H7 (cell line): ENCODE results near the gene GPR65. TPM values are rescaled to one million over a fixed set of nuclear protein-coding genes. Genes with fewer than 3 reads are reported as not detected.
"Not testable (repeated sequence)": the region's sequence is repeated elsewhere in the genome, so short reads cannot be mapped to it uniquely, and the experiment has no call there.

Experiments used
- DNase-seq: peaks from one replicate; pipeline ENCODE4 v3.0.0; 2012
- H3K27me3 ChIP-seq: 2 replicates; pipeline ENCODE4 v1.6.0; 2011; ENCODE audit warnings: mild to moderate bottlenecking, low read length; ENCODE audit not compliant: control insufficient read depth, insufficient read depth
- H3K36me3 ChIP-seq: replicated peaks from 2 replicates; pipeline ENCODE4 v1.5.1; 2011; ENCODE audit warnings: low read length; ENCODE audit not compliant: control insufficient read depth, insufficient read depth
- H3K4me3 ChIP-seq: 2 replicates; pipeline ENCODE4 v1.5.1; 2011; ENCODE audit warnings: low read depth, mild to moderate bottlenecking, control low read depth, low read length, moderate library complexity; ENCODE audit not compliant: insufficient read depth
- total RNA-seq: library from RNA; depleted of rRNA; stranded (reverse); fragments of >200 nt; shearing (Covaris generic); gene quantifications from 2 replicates; pipeline ENCODE4 v1.2.3, GENCODE V29; 2014

Gene GPR65
- total RNA-seq, 1 experiment from 2014 or later = not detected

DNA sequence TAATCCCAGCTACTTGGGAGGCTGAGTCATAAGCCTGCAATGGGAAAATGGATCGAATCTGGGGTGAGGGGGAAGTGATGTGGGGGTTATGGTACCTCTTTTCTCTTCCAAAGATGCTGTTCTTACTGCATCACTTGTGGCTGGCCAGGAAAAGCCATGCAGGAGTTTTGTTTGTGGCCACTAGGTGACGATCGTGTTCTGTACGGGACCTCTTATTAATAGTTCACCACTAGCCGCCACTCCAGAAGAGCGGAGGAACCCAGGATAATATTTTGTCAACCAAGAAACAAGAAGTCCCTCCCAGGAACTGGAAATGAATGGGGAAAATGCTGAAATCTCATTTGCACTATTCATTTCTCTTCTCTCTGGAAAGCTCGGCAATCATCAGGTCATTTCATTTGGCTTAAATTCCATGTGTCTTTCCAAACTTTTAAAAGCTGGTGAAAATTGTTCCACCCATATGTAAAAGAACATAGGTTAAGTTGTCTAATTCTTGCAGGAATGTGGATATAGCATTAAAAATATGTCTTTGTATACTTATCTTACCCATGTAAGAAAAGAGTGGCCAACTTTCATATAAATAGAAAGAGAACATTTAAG lies 8.9 kb downstream of the GPR65 start:
- H3K27me3 ChIP-seq = no peaks in the 10 kb centered on the region
- no peaks in the 10 kb centered on the region for H3K36me3 ChIP-seq
- DNase-seq = peak; percentile 30
- H3K4me3 ChIP-seq = no peak overlapping the region

DNA sequence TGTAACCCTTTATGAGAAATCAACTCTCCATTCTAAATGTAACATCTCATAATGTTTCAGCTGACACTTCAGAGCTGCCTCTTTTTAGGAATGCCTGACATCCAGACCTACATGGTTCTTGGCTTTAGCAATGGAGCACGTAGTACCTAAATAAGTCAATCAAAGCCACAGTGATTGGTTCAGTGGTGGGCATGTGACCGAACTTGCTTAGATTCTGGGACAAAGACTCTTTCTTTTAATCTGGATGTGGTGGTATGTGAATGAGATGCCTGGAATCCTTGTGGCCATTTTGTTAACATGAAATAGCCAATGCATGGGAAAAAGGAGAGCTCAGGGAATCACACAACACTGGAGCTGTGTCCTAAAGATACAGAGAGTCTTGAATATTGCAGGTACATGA lies 11.8 kb downstream of the GPR65 start:
- H3K27me3 ChIP-seq = no peaks in the 10 kb centered on the region
- no peak overlapping the region for H3K4me3 ChIP-seq
- DNase-seq = no peak
- no peaks in the 10 kb centered on the region for H3K36me3 ChIP-seq

DNA sequence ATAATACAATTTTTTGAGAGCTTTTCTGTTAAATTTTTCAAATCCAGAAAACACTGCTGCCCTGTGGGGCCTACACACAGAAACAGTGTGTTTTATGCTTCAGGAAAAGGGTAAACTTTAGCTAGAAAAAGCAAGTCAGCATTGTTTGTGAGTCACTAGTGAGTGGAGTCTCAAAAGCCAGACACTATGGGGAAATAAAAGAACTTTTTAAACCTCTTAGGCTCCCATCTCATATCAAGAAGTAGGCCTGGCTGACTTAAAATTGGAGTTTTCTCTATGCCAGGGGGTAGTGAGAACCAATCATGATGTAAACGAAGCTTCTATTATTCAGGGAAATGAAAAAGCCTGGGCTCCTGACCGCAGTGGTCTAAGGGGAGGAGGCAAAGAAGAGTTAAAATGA lies 12.6 kb downstream of the GPR65 start:
- no peaks in the 10 kb centered on the region for H3K36me3 ChIP-seq
- no peak for DNase-seq
- no peak overlapping the region for H3K4me3 ChIP-seq
- no peaks in the 10 kb centered on the region for H3K27me3 ChIP-seq

DNA sequence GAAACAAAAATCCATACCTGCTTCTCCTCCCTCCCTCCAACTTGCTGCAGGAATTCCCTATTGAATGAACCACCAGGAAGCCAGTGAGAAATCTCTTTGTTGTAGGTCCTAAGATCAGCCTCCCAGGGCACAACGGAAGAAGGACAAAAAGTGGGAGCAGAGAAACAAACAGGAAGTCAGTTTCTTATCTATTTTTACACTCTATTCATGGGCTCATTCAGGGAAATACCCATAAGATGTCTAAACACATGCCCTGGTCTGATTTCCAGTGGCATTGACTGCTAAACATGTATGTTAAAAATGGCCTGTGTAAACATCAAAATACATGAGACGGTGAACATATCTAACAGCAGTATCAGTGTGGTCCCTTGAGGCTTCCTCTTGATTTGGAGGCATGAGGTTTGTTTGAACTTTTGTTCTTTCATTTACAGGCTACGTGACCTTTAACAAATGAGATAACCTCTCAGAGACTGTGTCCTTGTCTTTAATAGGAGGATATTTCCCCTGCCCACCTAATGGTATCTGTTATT lies 18.8 kb downstream of the GPR65 start:
- DNase-seq = no peak
- no peak overlapping the region for H3K4me3 ChIP-seq
- H3K36me3 ChIP-seq = no peaks in the 10 kb centered on the region
- H3K27me3 ChIP-seq = no peaks in the 10 kb centered on the region

DNA sequence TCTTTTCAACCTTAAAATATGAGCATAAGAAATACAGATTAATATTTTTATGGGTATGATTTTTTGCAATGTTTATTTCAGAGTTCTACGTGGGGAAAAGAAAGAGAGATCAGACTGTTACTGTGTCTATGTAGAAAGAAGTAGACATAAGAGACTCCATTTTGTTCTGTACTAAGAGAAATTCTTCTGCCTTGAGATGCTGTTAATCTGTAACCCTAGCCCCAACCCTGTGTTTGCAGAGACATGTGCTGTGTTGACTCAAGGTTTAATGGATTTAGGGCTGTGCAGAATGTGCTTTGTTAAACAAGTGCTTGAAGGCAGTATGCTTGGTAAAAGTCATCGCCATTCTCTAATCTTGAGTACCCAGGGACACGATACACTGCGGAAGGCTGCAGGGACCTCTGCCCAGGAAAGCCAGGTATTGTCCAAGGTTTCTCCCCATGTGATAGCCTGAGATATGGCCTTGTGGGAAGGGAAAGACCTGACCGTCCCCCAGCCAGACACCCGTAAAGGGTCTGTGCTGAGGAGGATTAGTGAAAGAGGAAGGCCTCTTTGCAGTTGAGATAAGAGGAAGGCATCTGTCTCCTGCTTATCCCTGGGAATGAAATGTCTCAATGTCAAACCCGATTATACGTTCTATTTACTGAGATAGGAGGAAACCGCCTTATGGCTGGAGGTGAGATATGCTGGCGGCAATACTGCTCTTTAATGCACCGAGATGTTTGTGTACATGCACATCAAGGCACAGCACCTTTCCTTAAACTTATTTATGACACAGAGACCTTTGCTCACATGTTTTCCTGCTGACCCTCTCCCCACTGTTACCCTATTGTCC lies 19.5 kb downstream of the GPR65 start:
- H3K4me3 ChIP-seq, DNase-seq: not testable (repeated sequence)

DNA sequence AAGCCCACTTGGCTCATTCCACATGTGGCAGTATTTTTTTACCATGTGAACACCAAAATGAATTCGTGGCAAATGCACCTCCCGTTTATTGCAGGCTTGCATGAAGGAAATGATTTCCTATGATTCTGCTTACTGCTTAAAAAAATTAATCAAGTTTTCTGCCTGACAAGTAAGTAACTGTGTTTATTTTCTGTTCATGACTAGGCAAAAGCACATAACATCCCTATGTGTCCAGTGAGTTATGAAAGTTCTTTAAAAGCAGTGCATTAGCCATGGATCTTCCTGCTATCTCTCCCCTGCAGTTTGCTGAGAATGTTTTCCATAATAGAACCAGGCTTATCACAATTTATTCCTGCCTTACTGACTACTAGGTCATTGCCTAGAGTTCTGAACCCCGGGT lies 20.4 kb downstream of the GPR65 start:
- no peak for DNase-seq
- Histone ChIP-seq H3K36me3 (no peaks in the 10 kb centered on the region), H3K4me3 (no peak overlapping the region), H3K27me3 (no peaks in the 10 kb centered on the region)

More for the DNA sequence above, 19.5 kb downstream of the GPR65 start:
- H3K36me3 ChIP-seq, H3K27me3 ChIP-seq: not testable (repeated sequence)

DNA sequence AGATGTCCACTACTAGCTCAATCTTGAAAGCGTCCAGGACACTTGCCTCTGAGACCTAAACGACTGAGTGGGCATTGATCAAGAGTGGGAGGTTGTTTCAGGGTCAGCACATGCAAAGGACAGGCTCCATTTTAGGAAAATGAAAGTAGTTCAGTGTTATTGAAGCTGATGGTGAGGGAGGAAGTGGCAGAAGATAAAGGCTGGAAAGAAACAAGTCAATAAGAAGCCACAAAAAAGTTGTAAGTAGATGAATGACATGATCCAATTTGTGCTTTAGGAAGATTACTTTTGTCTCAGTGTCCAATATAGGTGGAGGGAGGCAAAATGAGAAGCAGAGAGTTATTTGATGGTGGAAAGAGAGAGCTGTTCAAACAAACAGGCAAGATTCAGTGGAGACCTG lies 22.0 kb downstream of the GPR65 start:
- no peaks in the 10 kb centered on the region; the same call in 1 of the 2 replicates for H3K27me3 ChIP-seq
- no peaks in the 10 kb centered on the region for H3K36me3 ChIP-seq
- no peak overlapping the region for H3K4me3 ChIP-seq
- no peak for DNase-seq

DNA sequence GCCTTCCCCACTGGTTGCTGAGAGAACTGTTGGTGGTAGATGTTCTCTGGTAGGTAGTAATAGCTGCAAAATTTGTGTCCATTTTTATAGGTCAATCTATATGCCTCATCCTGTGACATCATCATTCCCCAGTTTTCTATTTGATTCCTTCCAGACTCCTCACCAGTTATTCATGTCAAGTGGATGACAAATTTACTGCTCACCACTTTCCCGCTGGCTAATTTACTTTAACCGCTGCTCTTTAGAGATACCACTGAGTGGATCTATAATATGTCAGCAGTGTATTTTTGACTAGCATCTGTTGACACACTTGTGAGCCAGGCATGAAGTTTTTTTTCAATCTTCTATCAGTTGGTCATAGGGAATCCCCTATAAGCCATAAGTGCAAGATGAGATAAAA lies 24.6 kb downstream of the GPR65 start:
- H3K36me3 ChIP-seq = no peaks in the 10 kb centered on the region
- DNase-seq = no peak
- no peaks in the 10 kb centered on the region; the same call in 1 of the 2 replicates for H3K27me3 ChIP-seq
- no peak overlapping the region for H3K4me3 ChIP-seq

DNA sequence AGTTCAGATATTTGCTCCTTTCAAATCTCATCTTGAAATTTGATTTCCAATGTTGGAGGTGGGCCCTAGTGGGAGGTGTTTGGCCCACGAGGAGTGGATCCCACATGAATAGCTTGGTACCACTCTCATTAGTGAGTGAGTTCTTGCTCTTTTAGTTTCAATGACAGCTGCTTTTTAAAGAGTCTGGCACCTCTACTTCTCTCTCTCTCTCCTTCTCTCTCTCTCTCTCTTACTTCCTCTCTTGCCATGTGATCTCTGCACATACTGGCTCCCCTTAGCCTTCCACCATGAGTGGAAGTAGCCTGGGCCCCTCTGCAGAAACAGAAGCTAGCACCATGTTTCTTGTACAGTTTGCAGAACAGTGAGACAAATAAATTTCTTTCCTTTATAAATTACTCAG lies 25.1 kb downstream of the GPR65 start:
- H3K27me3 ChIP-seq = no peaks in the 10 kb centered on the region; the same call in 1 of the 2 replicates
- H3K36me3 ChIP-seq = no peaks in the 10 kb centered on the region
- DNase-seq = no peak
- no peak overlapping the region for H3K4me3 ChIP-seq

DNA sequence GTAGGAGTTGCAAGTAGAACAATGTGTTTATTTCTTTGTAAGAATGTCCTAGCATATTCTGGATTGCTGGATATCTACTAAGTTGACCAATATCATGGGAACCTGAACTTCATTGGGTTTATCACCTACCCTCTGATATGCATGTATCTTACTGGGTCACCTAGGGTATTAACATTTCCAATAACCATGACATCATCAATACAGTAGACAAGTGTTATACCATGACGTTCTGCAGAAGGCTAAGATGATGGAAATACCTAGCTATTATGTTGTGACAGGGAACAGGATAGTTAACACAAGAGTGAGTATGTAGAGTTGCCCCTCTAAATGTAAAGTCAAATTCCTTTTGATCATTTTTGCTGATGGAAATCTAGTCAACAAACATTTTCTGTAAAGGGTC lies 26.0 kb downstream of the GPR65 start:
- DNase-seq = no peak
- Histone ChIP-seq H3K4me3 (no peak overlapping the region), H3K36me3 (no peaks in the 10 kb centered on the region), H3K27me3 (no peaks in the 10 kb centered on the region; the same call in 1 of the 2 replicates)

DNA sequence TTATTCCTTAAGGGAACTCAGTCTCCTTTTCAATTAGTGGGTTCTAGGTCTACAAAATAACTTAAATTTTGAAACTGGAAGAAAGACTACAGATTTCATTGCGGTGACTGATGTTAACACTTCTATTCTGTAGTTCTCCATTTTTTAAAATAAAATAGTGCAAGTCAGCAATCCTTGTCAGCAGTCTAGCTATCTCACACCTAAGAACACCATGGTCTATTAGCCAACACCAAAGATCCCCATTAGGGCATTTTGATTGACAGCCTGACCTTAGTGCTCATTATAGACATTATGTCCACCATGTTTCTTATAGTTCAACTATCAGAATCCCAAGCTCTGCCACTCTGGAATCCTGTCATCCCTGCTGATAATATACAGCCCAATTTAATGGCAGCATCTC lies 27.4 kb downstream of the GPR65 start:
- Histone ChIP-seq H3K27me3 (no peaks in the 10 kb centered on the region; the same call in 1 of the 2 replicates), H3K36me3 (no peaks in the 10 kb centered on the region), H3K4me3 (no peak overlapping the region)
- no peak for DNase-seq

DNA sequence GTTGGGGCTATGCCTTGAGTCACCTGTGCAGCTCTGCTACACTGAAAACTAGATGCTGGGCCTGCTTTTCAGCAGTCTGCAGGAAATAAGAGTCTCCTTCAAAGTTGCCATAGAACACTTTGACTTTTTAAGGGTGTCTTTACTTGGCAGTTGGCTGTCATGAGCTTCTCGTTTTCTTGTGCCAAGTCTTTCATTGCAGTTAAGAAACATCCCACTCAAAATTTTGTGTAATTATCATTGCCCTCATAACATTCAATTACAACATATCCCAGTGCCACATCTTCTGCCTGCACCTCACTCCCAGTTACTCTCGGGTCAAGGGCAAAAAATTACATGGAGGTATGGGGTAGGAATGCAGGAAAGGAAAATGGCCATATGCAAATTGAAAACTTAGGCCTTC lies 29.1 kb downstream of the GPR65 start:
- DNase-seq = no peak
- Histone ChIP-seq H3K36me3 (no peaks in the 10 kb centered on the region), H3K4me3 (no peak overlapping the region), H3K27me3 (no peaks in the 10 kb centered on the region; the same call in 1 of the 2 replicates)

DNA sequence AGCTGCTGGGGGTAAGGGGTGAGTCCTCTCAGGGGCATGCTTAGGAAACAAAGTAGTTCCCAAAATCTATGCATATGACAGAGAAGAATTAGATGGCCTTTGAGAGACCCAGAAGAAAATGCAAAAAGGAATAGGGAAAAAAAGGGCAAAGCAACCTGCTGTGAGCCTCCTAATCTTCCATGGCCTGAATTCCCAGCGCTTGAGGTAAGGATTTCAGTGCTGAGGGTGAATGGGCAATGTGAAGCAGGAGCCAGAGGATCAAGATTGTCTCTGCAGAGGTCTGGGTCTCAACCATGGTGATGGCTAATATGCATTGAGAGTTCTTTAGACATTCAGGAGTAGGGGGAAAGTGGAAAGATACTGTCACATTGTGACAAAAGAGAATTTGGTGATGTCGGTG lies 31.5 kb downstream of the GPR65 start:
- H3K4me3 ChIP-seq = no peak overlapping the region
- H3K36me3 ChIP-seq = no peaks in the 10 kb centered on the region
- DNase-seq = no peak
- no peaks in the 10 kb centered on the region for H3K27me3 ChIP-seq

DNA sequence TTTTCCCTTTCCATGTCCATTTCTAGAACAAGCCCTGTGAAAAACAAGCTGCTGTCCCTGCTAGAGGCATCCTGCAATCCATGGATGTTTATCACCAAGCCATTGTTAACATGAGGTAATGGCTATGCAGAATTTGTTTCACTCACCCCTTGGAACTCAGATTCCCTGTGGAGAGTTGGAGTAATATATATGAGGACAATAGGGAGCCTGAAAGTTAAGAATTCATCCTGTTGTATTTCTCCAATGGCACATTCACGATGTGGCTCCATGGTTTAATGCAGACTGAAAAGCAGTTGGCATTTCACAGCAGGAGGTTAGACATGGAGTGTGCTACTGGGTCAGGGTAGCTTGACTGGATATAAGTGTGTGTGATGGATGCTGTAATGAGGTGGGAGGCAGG lies 32.4 kb downstream of the GPR65 start:
- Histone ChIP-seq H3K36me3 (no peaks in the 10 kb centered on the region), H3K27me3 (no peaks in the 10 kb centered on the region), H3K4me3 (no peak overlapping the region)
- DNase-seq = no peak

DNA sequence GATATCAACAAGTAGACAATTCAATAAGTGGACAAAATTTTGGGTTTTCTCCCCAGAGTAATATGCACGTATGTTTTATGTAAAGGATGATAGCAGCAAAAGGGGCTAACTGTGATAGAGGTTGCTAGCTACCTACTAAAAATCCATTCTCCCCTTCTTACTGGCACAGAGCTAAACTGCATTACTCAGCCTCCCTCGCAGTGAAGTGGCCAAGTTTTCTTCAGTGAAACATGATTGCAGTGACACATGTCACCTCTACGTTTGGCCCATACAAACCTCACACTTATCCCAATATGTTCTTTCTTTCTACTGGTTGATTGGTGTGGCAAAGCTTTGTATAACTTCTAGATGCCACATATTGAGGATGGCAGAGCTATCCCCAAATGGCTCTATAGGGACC lies 34.3 kb downstream of the GPR65 start:
- no peaks in the 10 kb centered on the region for H3K27me3 ChIP-seq
- DNase-seq = no peak
- H3K36me3 ChIP-seq = no peaks in the 10 kb centered on the region
- H3K4me3 ChIP-seq = no peak overlapping the region
